ENCODE data around the gene ACSL6.
A peak's percentile ranks its signal among the peaks of the same experiment; 100 is the strongest.

ACSL6 gene

DNA sequence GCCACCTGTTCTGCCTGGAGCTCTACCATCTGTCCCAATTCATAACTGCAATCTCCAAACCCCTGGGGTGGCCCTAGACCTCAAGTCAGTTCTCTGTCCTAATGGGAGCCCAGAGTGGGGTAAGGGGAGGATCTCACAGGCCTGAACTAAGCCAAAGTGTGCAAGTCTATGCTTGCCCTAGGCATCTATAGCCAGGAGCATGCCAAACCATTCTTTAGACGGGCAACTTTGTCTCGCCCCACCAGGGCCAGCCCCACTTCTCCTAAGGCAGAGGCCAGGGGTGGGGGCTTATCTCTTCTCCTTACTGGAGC, 3.3 kb downstream of the ACSL6 start:
- no peak for DNase-seq
- TF ChIP-seq, protein P1, sequence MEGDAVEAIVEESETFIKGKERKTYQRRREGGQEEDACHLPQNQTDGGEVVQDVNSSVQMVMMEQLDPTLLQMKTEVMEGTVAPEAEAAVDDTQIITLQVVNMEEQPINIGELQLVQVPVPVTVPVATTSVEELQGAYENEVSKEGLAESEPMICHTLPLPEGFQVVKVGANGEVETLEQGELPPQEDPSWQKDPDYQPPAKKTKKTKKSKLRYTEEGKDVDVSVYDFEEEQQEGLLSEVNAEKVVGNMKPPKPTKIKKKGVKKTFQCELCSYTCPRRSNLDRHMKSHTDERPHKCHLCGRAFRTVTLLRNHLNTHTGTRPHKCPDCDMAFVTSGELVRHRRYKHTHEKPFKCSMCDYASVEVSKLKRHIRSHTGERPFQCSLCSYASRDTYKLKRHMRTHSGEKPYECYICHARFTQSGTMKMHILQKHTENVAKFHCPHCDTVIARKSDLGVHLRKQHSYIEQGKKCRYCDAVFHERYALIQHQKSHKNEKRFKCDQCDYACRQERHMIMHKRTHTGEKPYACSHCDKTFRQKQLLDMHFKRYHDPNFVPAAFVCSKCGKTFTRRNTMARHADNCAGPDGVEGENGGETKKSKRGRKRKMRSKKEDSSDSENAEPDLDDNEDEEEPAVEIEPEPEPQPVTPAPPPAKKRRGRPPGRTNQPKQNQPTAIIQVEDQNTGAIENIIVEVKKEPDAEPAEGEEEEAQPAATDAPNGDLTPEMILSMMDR (IDR thresholded peaks at IDR 0.05), result no peak
- peaks cover 16% of the 10 kb centered on the region for H3K4me1 Mint-ChIP-seq
- H3K9me3 Mint-ChIP-seq, result no peaks in the 10 kb centered on the region
- H3K4me3 Mint-ChIP-seq, result no peak overlapping the region
- H3K27me3 Mint-ChIP-seq (ENCODE audit: low read depth, poor library complexity), result peaks cover 68% of the 10 kb centered on the region
- no peak overlapping the region for H3K27ac Mint-ChIP-seq
- H3K36me3 Mint-ChIP-seq (ENCODE audit: low read depth), result no peaks in the 10 kb centered on the region

DNA sequence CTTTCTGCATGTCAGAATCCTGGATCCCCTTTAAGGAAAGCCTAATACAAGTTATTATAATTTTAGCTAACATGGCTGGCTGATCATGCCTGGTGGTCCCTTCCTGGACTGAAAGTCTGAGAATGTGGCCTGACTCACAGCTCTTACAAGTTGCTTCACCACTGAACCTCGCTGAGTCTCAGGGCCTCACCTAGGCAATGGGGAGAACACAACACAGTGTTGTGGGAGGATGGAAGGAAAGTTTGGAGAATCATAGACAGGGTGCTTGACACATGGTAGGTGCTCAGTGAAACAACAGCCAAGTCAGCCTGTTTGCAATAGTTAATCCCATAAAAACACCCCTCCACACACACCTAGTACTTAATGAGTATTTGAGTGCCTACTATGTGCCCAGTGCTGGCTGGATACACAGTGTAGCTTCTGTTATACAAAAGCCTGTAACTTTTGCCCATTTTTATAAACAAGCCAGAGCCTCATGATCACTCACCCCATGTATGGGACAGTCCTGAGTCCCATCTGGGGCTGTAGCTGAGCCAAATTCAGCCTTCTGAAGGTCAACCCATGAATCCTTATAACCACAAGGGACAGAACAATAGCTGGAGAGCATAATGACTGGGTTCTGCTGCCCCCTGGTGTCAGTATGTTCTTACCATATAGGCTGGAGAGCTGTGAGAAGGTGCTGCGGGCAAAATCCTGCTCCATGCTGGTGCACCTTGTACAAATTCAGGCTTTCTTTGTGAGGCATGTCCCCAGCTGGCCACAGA, 3.9 kb downstream of the ACSL6 start:
- H3K4me1 Mint-ChIP-seq, result peaks cover 21% of the 10 kb centered on the region
- H3K27me3 Mint-ChIP-seq (ENCODE audit: low read depth, poor library complexity), result peaks cover 64% of the 10 kb centered on the region
- DNase-seq, result peak; percentile 83
- H3K9me3 Mint-ChIP-seq, result no peaks in the 10 kb centered on the region
- no peak overlapping the region for H3K27ac Mint-ChIP-seq
- TF ChIP-seq, protein P1 (IDR thresholded peaks at IDR 0.05), result peak; percentile 72
- H3K4me3 Mint-ChIP-seq, result no peak overlapping the region
- no peaks in the 10 kb centered on the region for H3K36me3 Mint-ChIP-seq (ENCODE audit: low read depth)

DNA sequence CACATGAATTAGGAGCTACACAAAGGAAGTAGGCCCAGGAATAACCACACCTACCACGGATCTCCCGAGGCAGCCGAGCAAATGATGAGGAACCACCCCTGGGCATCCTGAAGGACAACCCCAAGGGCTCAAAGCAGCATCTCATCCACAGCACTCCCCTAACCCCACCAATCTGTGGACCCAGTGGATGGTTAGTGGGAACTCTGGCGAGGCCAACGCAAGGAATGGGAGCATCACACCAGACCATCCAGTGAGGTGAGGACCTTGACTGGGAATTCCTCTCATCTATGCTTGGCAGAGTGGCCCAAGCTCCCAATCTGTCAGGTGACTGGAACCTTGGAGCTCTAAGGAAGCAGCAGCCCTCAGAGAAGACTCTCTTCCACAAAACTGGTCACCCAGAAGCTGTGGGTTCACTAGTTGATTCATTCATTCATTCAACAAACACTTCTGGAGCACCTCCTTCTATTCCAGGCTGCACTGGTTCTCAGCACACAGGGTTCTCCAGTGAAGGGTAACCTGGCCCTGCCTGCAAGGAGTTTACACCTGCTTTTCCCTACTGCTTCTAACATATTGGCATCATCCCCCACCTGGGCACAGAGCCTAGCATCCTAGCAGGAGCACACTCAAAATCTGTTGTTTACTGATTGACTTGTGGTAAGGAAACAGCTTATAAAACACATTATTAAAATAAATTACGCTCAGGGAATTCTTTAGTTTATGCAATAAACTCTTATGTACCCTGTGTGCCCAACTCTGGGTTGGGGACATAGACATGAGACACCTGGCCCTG, 4.9 kb downstream of the ACSL6 start:
- no peak overlapping the region for H3K27ac Mint-ChIP-seq
- TF ChIP-seq, protein P1 (IDR thresholded peaks at IDR 0.05), result no peak
- H3K27me3 Mint-ChIP-seq (ENCODE audit: low read depth, poor library complexity), result peaks cover 57% of the 10 kb centered on the region
- no peaks in the 10 kb centered on the region for H3K9me3 Mint-ChIP-seq
- no peak overlapping the region for H3K4me3 Mint-ChIP-seq
- no peak for DNase-seq
- no peaks in the 10 kb centered on the region for H3K36me3 Mint-ChIP-seq (ENCODE audit: low read depth)
- H3K4me1 Mint-ChIP-seq, result peaks cover 32% of the 10 kb centered on the region

DNA sequence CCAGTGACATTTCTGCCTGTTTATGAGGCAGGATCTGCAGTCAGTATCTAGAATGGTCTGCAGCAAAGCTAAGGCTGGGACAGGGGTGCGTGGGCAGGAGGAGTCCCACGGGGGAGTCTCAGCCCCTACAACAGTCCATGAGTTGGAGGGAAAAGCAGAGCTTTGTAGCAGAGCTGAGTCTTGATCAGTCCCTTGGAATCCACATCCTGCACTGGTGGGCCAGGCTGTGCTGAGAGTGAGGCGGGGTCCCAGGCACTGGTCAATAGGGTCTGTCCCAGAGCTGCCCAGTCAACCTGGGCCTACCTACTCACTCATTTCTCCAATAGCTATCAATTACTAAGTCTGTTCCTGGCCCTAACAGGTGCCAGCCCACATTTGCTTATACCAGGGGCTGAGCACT, 5.9 kb downstream of the ACSL6 start:
- no peak overlapping the region for H3K27ac Mint-ChIP-seq
- H3K36me3 Mint-ChIP-seq (ENCODE audit: low read depth), result no peaks in the 10 kb centered on the region
- DNase-seq, result no peak
- TF ChIP-seq, protein P1 (IDR thresholded peaks at IDR 0.05), result no peak
- H3K4me1 Mint-ChIP-seq, result peaks cover 35% of the 10 kb centered on the region
- peaks cover 47% of the 10 kb centered on the region for H3K27me3 Mint-ChIP-seq (ENCODE audit: low read depth, poor library complexity)
- H3K4me3 Mint-ChIP-seq, result no peak overlapping the region
- no peaks in the 10 kb centered on the region for H3K9me3 Mint-ChIP-seq

DNA sequence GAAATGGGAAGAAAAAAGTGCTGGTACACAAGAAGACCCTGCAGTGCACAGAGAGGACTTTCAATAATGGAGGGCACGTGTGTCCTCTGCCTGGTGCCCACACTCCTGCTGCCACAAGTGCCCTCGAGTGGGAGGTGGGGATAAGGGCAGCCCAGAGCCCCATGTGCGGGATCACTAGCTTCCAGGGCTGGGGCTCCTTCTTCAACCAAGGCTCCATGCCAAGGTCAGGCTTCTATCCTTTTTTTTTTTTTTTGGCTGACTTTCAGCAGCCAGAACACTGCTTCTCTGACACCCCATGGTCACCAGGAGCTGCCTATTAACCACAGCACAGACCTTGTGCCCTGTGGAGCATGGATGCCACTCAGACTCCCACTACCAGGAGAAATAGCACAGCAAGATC, 7.5 kb downstream of the ACSL6 start:
- TF ChIP-seq, protein P1 (IDR thresholded peaks at IDR 0.05), result no peak
- Mint-ChIP-seq H3K4me3 (no peak overlapping the region), H3K9me3 (no peaks in the 10 kb centered on the region), H3K27me3 (ENCODE audit: low read depth, poor library complexity) (peaks cover 31% of the 10 kb centered on the region), H3K27ac (no peak overlapping the region), H3K36me3 (ENCODE audit: low read depth) (no peaks in the 10 kb centered on the region), H3K4me1 (peaks cover 44% of the 10 kb centered on the region)
- no peak for DNase-seq
